ENCODE data around the gene LRFN3.

DNA sequence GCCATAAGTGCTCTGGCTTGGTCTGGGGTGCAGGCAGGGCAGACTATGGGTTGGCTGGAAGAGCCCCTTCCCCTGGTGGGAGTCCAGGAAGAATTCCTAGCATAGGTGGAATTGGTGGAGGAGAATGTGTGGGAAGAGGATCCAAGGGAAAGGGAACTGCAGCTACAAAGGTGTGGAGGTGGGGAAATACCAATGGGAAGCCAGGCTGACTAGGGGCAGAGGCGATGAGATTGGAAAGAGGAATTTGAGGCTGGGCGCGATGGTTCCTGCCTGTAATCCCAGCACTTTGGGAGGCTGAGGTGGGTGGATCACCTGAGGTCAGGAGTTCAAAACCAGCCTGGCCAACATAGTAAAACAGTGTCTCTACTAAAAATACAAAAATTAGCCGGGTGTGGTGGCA lies 54.0 kb downstream of the LRFN3 start:
- TF ChIP-seq CTCF (IDR thresholded peaks at IDR 0.05), result no peak
- TF ChIP-seq EZH2 (IDR thresholded peaks at IDR 0.05; ENCODE audit: borderline replicate concordance, insufficient read depth, low read depth, low read length, poor library complexity, severe bottlenecking), result no peak
